HG03103 (cell line): ENCODE measurements around the gene ARMC9.
"Not testable (repeated sequence)": the region's sequence is repeated elsewhere in the genome, so short reads cannot be mapped to it uniquely, and the experiment has no call there.

ENCODE experiments used
- ATAC-seq: cut with Tn5 transposase; IDR thresholded peaks from one replicate; pipeline ENCODE4 v1.9.1; 2021; ENCODE audit warnings: low read depth; ENCODE audit not compliant: unreplicated experiment

Gene ARMC9

DNA sequence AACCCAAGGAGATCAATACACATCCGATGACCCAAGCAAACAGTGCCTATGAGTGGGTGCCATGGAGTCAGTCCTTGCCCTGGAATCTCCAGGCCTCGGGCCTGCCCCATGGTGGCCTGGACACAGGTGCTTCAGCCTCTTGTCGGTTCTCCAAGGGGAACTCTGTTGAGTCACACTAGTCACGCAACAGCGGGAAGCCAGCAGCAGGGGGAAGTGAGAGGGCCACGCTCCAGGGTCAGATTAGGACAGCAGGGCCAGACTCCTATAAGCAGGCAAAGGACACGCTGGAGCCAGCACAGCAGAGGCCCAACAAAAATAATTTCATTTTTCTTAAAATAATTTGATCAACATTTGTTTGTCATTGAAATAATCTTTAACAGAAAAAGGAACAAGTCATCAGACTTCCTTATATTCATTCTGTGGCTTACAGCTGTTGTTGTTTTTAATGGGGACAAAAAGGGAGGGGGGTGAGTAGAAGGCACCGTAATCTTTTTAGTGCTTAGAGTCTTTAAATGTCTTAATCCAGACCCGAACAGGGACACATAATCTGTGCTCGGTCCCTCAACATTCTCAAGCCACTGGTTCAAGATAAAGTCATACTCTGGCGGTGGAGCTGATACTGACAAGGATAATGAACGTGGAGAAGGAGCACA, 16.4 kb upstream of the ARMC9 start:
- peak; percentile 40 for ATAC-seq

DNA sequence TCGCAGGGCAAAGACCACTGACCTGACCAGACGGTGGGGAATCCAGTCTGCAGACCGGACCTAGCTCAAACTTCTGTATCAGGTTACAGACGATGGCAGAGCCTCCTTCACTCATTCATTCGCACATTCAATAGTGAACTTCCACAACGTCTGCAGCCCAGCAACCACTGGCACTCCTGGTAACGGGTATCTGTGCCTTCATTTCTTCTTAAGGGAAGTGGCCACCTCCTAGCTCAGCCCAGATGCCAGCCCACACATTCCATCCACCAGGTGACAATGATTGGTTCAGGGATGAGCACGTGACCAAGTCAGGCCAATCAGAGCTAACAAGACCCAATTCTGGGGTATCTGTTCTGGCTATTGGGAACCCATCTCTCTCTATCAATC, 15.9 kb upstream of the ARMC9 start:
- no peak for ATAC-seq

- ATAC-seq: no peak
These were observed 14.6 kb upstream of the ARMC9 start for GRCh38 chr2:231183851-231184250.

DNA sequence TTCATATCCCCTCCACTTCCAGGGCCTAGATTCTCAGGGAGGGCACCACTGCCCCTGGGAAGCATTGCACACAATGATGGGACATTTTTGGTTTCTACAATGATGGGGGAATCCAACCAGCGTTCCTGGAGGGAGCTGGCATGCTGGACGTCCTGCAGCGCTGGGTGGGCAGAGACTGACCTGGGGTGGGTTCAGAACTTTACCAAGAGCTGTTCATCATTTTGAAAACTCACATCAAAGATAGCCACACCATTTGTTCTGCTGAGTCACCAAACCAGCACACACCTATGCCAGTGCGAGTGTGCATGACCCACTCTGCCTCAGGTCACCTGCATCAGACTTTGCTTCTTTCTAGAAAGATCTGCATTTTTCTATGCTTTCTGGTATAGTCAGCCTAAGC, 14.1 kb upstream of the ARMC9 start:
- ATAC-seq: no peak

DNA sequence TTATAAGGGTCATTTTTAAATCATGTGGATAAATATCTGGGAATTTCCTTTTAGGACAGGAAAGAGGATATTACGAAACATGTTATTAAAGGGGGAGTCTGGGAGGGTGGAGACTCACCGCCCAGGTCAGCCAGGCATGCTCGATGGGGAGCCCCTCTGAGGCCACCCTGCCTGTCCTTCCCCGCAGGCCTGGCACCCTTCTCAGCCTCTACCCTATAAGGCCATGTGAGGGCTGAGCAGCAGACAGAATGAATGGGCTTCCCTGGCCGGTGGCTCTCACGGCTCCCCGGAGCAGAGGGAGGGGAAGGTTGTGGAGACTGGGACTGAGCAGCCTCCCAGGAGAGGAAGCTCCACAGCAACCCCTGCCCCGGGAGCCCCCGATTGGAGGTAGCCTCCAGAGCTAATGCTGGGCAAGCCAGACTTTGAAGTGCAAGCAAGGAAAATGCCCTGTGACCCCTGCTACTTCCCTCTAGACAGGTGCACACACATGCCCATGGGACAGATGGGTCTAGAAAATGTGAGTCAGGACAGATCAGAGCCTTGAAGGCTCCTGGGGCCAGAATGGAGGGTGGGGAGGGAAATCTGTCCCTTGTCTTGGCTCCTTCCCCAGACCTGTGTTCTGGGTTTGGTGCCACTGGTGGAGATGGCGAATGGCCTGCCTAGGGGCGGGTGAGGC, 13.2 kb upstream of the ARMC9 start:
- ATAC-seq: no peak

- ATAC-seq: no peak
These were observed 12.5 kb upstream of the ARMC9 start for GRCh38 chr2:231185886-231186285.

- no peak for ATAC-seq
These were observed 12.1 kb upstream of the ARMC9 start for GRCh38 chr2:231186325-231186724.

GRCh38 chr2:231187736-231188505, 10.5 kb upstream of the ARMC9 start:
- no peak for ATAC-seq

- ATAC-seq: no peak
These were observed 9.8 kb upstream of the ARMC9 start for GRCh38 chr2:231188506-231189170.

DNA sequence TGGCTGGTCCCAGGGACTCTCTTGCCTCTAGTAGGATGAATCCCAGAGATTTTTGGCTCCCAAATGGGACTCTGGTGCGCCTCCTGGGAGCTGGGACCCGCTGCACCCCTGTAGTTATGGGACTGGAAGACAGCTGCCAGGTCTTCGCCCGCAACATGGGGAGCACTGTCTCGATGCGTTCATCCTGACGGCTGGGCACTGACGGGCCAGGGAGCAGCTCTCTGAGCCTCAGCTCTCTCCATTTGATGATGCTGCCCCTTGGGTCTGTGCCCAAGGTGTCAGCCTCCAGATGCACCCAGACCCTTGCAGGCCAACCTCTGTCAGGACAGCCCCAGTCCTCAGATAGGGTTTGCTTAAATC, 9.3 kb upstream of the ARMC9 start:
- no peak for ATAC-seq

DNA sequence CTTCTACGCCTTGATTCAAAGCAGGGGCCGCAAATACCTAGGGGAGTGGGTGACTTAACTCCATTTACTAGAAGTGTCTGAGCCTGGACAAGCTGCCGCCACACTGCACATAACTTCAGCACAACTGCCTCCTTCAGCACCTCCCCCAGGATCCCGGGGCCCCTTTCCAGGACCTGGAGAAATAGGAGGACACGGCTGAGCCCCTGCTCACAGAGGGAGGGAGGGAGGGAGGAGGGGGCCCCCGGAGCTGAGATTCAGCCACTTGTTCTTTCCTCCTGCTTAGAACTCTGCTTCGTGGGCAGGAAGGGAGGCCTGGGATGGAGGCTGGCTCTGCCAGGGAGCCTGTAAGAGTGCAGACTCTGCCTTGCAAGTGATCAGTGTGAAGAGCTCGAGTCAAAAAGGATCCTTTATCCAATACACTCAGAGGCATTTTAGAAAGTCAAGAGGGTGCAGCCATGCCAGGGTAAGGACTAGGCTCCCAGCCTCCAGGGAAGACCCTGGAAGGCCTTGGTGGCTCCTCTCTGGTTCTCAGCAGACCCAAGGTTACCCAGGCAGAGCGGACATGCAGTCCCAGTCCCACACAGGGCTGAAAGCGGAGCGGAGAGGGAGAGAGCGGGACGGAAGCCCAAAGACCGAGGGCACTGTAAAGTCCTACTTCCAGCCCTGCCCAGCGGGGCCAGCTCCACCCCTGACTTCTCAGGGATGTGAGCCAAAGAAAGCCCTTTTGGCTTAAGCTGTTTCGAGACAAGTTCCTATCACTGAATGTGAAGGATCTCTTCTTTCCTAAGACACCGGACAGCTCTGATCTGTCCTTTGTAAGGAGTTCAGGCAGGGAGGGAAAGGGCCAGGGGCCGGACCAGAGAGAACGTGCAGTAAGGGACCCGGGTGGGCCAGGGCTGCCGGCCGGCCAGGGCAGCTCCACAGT, 8.6 kb upstream of the ARMC9 start:
- ATAC-seq: no peak

- no peak for ATAC-seq
These were observed 7.8 kb upstream of the ARMC9 start for GRCh38 chr2:231190531-231191197.

- ATAC-seq: no peak
These were observed 6.2 kb upstream of the ARMC9 start for GRCh38 chr2:231191896-231192872.

- ATAC-seq: no peak
These were observed 5.2 kb upstream of the ARMC9 start for GRCh38 chr2:231193216-231193615.

- ATAC-seq: no peak
These were observed 1.8 kb upstream of the ARMC9 start for GRCh38 chr2:231196592-231196991.

DNA sequence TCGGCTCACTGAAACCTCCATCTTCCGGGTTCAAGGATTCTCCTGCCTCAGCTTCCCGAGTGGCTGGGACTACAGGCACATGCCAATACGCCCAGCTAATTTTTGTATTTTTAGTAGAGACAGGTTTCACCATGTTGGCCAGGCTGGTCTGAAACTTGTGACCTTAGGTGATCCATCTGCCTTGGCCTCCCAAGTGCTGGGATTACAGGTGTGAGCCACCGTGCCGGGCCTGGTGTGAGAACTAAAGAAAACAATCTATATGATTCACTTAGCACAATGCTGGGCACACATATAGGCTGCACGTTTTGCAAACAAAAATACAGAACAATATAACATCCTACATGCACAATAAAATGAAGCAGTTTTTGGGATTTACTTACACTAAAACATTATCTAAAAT, 1.2 kb upstream of the ARMC9 start:
- not testable (repeated sequence) for ATAC-seq

DNA sequence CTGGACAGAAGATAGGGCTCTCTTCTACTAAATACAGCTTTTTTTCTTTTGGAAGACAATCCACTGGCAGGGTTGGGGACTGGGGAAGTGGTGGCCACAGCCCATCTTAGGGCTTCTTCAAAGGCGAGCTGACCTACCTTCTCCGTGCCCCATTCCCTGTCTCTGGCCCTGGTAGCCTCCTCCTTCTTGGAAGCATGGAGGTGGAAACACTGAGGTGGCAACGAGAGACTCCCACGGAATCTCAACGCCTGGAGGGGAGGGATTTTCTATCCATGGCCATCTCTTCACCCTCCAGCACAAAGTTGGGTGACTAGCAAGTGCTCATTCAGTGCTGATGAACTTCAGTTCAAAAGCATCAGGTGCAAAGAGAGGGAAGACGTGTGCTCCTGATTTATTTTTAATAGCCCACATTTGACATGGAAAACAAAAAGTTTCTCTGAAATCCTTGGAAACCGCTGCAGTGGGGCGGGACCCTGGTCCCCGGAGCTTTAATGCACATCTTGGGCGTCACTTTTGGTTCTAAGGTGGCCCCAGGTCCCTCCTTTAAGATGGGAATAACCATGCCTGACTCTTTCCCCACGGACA, 633 bp upstream of the ARMC9 start:
- no peak for ATAC-seq

DNA sequence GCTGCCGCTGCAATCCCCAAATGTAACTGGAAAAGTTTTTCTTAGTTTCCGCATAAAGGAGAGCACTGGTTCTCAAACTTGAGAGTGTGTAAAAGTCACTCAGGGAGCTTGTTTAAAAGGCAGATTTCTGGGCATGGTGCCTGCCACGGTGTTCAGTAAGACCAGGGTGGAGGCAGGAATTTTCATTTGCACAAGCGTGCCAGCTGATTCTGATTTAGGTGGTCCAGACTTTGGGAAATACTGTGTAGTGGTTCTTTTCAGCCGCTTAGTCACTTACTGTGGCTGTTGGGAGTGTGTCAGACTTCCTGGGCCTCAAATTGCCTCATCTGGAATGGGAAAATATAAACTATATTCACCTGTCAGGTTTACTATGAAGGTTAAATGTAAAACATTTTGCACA, 788 bp downstream of the ARMC9 start:
- no peak for ATAC-seq
